ENCODE data around the gene SLC39A3. TPM values are rescaled to one million over a fixed set of nuclear protein-coding genes. Genes with fewer than 3 reads are reported as not detected.

Gene SLC39A3
- total RNA-seq, 1 donor from 2014 or later = 72.7 TPM

- no peak overlapping the region for H3K4me3 ChIP-seq
- H3K4me1 ChIP-seq = peaks cover 6 to 11% of the 10 kb centered on the region in 2 donors
- no peak overlapping the region for H3K27ac ChIP-seq
- H3K9me3 ChIP-seq = no peaks in the 10 kb centered on the region
- no peaks in the 10 kb centered on the region for H3K27me3 ChIP-seq
- intact Hi-C loops (cut with DNase I) = no loop called here
- peaks cover 30 to 38% of the 10 kb centered on the region in 2 donors for H3K36me3 ChIP-seq
- DNase-seq (ENCODE audit: low spot score in 2 of 2) = no peak
- TF ChIP-seq, protein P1, sequence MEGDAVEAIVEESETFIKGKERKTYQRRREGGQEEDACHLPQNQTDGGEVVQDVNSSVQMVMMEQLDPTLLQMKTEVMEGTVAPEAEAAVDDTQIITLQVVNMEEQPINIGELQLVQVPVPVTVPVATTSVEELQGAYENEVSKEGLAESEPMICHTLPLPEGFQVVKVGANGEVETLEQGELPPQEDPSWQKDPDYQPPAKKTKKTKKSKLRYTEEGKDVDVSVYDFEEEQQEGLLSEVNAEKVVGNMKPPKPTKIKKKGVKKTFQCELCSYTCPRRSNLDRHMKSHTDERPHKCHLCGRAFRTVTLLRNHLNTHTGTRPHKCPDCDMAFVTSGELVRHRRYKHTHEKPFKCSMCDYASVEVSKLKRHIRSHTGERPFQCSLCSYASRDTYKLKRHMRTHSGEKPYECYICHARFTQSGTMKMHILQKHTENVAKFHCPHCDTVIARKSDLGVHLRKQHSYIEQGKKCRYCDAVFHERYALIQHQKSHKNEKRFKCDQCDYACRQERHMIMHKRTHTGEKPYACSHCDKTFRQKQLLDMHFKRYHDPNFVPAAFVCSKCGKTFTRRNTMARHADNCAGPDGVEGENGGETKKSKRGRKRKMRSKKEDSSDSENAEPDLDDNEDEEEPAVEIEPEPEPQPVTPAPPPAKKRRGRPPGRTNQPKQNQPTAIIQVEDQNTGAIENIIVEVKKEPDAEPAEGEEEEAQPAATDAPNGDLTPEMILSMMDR (IDR thresholded peaks at IDR 0.05) = no peak
These were observed 3.1 kb downstream of the SLC39A3 start for GRCh38 chr19:2736550-2737190.

GRCh38 chr19:2735374-2735773 lies 4.4 kb downstream of the SLC39A3 start:
- Histone ChIP-seq H3K9me3 (no peaks in the 10 kb centered on the region), H3K27me3 (no peaks in the 10 kb centered on the region), H3K36me3 (peaks cover 32 to 38% of the 10 kb centered on the region in 2 donors), H3K27ac (no peak overlapping the region), H3K4me3 (no peak overlapping the region), H3K4me1 (peaks cover 6 to 11% of the 10 kb centered on the region in 2 donors)
- DNase-seq (ENCODE audit: low spot score in 2 of 2) = no peak
- intact Hi-C loops (cut with DNase I) = no loop called here
- TF ChIP-seq, protein P1 (IDR thresholded peaks at IDR 0.05) = no peak

GRCh38 chr19:2734589-2735288 lies 5.1 kb downstream of the SLC39A3 start:
- H3K9me3 ChIP-seq = no peaks in the 10 kb centered on the region
- H3K36me3 ChIP-seq = peaks cover 32 to 38% of the 10 kb centered on the region in 2 donors
- H3K4me3 ChIP-seq = no peak overlapping the region
- no peak for DNase-seq (ENCODE audit: low spot score in 2 of 2)
- H3K27me3 ChIP-seq = no peaks in the 10 kb centered on the region
- no peak overlapping the region for H3K27ac ChIP-seq
- TF ChIP-seq, protein P1 (IDR thresholded peaks at IDR 0.05) = no peak
- peaks cover 6 to 11% of the 10 kb centered on the region in 2 donors for H3K4me1 ChIP-seq
- intact Hi-C loops (cut with DNase I) = no loop called here

GRCh38 chr19:2733930-2734588 lies 5.8 kb downstream of the SLC39A3 start:
- peaks cover 32 to 38% of the 10 kb centered on the region in 2 donors for H3K36me3 ChIP-seq
- H3K4me3 ChIP-seq = no peak overlapping the region
- intact Hi-C loops (cut with DNase I) = no loop called here

DNA sequence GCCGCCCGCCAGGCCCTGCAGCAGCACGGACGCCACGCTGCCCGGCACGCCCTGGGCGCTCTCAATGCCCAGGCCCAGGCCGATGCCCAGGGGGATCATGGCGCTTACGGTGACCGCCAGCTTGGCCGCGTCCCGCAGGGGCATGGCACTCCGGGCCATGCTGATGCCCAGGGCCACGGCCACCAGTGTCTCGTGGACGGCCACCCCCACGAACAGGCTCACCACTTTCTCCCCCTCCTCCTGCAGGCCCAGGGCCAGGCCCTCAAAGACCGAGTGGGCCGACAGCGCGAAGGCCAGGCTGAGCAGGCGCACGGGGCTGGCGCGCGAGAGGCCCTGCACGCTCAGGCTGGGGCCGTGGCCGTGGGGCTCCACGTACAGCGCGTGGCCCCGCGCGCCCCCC lies 6.9 kb downstream of the SLC39A3 start:
- DNase-seq (ENCODE audit: low spot score in 2 of 2) = no peak
- no peak overlapping the region for H3K27ac ChIP-seq
- no peaks in the 10 kb centered on the region for H3K9me3 ChIP-seq
- no peak overlapping the region for H3K4me3 ChIP-seq
- no peaks in the 10 kb centered on the region for H3K4me1 ChIP-seq
- peaks cover 32 to 38% of the 10 kb centered on the region in 2 donors for H3K36me3 ChIP-seq
- intact Hi-C loops (cut with DNase I) = no loop called here
- no peaks in the 10 kb centered on the region for H3K27me3 ChIP-seq
- TF ChIP-seq, protein P1 (IDR thresholded peaks at IDR 0.05) = no peak

More at GRCh38 chr19:2733930-2734588, 5.8 kb downstream of the SLC39A3 start:
- TF ChIP-seq, protein P1 (IDR thresholded peaks at IDR 0.05) = no peak
- Histone ChIP-seq H3K27ac (no peak overlapping the region), H3K4me1 (peaks cover under 1 to 7% of the 10 kb centered on the region in 2 donors), H3K9me3 (no peaks in the 10 kb centered on the region), H3K27me3 (no peaks in the 10 kb centered on the region)
- DNase-seq (ENCODE audit: low spot score in 2 of 2) = no peak

All from ascending aorta (tissue), 2 donors.